Measurements from ENCODE around the gene PCDHB8.
"Not testable (repeated sequence)": the region's sequence is repeated elsewhere in the genome, so short reads cannot be mapped to it uniquely, and the experiment has no call there.

Gene PCDHB8
- 0 reads per million in 2 donors for total RNA-seq

GRCh38 chr5:141177577-141178191 is at the start of gene PCDHB8:
PCDHB8 (plus strand) TSS chr5:141177790; CDS start chr5:141178035, 245 bp downstream.
- not testable (repeated sequence) for DNase-seq

GRCh38 chr5:141135030-141135717 is 42.4 kb upstream of the PCDHB8 start, which contains the start of gene PCDHB5:
PCDHB5 (plus strand) TSS chr5:141135206; CDS start chr5:141135435, 229 bp downstream.
- no peak for DNase-seq

GRCh38 chr5:141135718-141136266 is 41.8 kb upstream of the PCDHB8 start:
- DNase-seq, result no peak

- DNase-seq, result not testable (repeated sequence)
Observed at GRCh38 chr5:141137346-141137745, 40.2 kb upstream of the PCDHB8 start.

GRCh38 chr5:141149812-141150211 is 27.8 kb upstream of the PCDHB8 start, which contains the start of gene PCDHB6:
PCDHB6 (plus strand) TSS chr5:141150057; CDS start chr5:141150258, 201 bp downstream.
- DNase-seq, result no peak

GRCh38 chr5:141150224-141150992 is 27.2 kb upstream of the PCDHB8 start:
- no peak for DNase-seq

GRCh38 chr5:141150993-141151325 is 26.6 kb upstream of the PCDHB8 start:
- no peak for DNase-seq

GRCh38 chr5:141151632-141152031 is 26.0 kb upstream of the PCDHB8 start:
- DNase-seq, result not testable (repeated sequence)

- DNase-seq, result not testable (repeated sequence)
Observed at GRCh38 chr5:141152096-141152495, 25.5 kb upstream of the PCDHB8 start.

- no peak for DNase-seq
Observed at GRCh38 chr5:141155540-141156374, 21.8 kb upstream of the PCDHB8 start.

- not testable (repeated sequence) for DNase-seq
Observed at GRCh38 chr5:141157356-141157755, 20.2 kb upstream of the PCDHB8 start.

GRCh38 chr5:141157901-141158300 is 19.7 kb upstream of the PCDHB8 start:
- DNase-seq, result not testable (repeated sequence)

GRCh38 chr5:141172381-141173204 is 5.0 kb upstream of the PCDHB8 start, which contains the start of gene PCDHB7:
PCDHB7 (plus strand) TSS chr5:141172644; CDS start chr5:141172836, 192 bp downstream.
- DNase-seq, result peak in 1 of 5 experiments; percentile 3

GRCh38 chr5:141174291-141175104 is 3.1 kb upstream of the PCDHB8 start:
- not testable (repeated sequence) for DNase-seq

GRCh38 chr5:141175933-141176332 is 1.7 kb upstream of the PCDHB8 start:
- no peak for DNase-seq

- DNase-seq, result not testable (repeated sequence)
Observed at GRCh38 chr5:141179371-141179770, 1.8 kb downstream of the PCDHB8 start.

- DNase-seq, result not testable (repeated sequence)
Observed at GRCh38 chr5:141179876-141180275, 2.3 kb downstream of the PCDHB8 start.

GRCh38 chr5:141180313-141180712 is 2.7 kb downstream of the PCDHB8 start:
- DNase-seq, result no peak

- DNase-seq, result no peak
Observed at GRCh38 chr5:141182248-141182647, 4.7 kb downstream of the PCDHB8 start, which contains the start of gene PCDHB16. PCDHB16 (plus strand) TSS chr5:141182387; CDS start chr5:141182560, 173 bp downstream.
